ENCODE results near the gene HORMAD2.

- TF ChIP-seq TAF1 (IDR thresholded peaks at IDR 0.05; ENCODE audit: borderline replicate concordance, insufficient read depth, low read length), result no peak
- TF ChIP-seq POLR2AphosphoS5 (IDR thresholded peaks at IDR 0.05; ENCODE audit: low read depth, low read length), result no peak
- TF ChIP-seq SIN3A (IDR thresholded peaks at IDR 0.05; ENCODE audit: borderline replicate concordance, insufficient read depth, low read length), result no peak
These were observed 142.1 kb downstream of the HORMAD2 start for GRCh38 chr22:30222321-30222720.

Measured in PFSK-1 (cell line).